ENCODE results near the gene MKRN2OS. TPM values are rescaled to one million over a fixed set of nuclear protein-coding genes. Genes with fewer than 3 reads are reported as not detected.

The MKRN2OS gene
- total RNA-seq, 2 donors from 2014 or later = not detected

DNA sequence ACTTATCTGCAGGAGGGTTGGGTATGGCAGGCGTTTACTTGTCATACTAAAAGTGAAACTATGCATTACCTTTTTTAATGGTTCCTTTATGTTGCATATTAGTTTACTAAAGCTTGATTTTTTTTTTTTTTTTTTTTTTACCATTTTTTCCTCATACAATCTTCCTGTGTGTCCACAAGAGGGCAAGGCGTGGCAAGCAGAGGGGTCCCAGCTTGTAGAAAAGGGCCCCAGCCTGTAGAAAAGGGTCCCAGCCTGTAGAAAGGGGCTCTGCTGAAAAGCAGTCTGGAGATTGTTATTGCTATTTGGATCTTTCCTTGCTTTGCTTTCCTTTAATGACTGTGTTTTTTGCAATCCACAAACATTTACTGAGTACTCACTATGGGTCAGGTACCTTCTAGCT is 33.4 kb upstream of the MKRN2OS start:
- Histone ChIP-seq H3K9me3 (no peaks in the 10 kb centered on the region), H3K27me3 (replicated peaks; ENCODE audit: insufficient read depth) (no peaks in the 10 kb centered on the region), H3K4me3 (no peak overlapping the region), H3K36me3 (peaks cover 77% of the 10 kb centered on the region), H3K4me1 (ENCODE audit: control insufficient read depth in 1 of 2, low read depth in 2 of 2) (no peaks in the 10 kb centered on the region), H3K27ac (no peak overlapping the region)
- ATAC-seq (ENCODE audit: insufficient number of reproducible peaks, low FRiP score, low read depth) (no peak), DNase-seq (ENCODE audit: low spot score) (no peak)
- TF ChIP-seq, protein P1, sequence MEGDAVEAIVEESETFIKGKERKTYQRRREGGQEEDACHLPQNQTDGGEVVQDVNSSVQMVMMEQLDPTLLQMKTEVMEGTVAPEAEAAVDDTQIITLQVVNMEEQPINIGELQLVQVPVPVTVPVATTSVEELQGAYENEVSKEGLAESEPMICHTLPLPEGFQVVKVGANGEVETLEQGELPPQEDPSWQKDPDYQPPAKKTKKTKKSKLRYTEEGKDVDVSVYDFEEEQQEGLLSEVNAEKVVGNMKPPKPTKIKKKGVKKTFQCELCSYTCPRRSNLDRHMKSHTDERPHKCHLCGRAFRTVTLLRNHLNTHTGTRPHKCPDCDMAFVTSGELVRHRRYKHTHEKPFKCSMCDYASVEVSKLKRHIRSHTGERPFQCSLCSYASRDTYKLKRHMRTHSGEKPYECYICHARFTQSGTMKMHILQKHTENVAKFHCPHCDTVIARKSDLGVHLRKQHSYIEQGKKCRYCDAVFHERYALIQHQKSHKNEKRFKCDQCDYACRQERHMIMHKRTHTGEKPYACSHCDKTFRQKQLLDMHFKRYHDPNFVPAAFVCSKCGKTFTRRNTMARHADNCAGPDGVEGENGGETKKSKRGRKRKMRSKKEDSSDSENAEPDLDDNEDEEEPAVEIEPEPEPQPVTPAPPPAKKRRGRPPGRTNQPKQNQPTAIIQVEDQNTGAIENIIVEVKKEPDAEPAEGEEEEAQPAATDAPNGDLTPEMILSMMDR (IDR thresholded peaks at IDR 0.05) = no peak

DNA sequence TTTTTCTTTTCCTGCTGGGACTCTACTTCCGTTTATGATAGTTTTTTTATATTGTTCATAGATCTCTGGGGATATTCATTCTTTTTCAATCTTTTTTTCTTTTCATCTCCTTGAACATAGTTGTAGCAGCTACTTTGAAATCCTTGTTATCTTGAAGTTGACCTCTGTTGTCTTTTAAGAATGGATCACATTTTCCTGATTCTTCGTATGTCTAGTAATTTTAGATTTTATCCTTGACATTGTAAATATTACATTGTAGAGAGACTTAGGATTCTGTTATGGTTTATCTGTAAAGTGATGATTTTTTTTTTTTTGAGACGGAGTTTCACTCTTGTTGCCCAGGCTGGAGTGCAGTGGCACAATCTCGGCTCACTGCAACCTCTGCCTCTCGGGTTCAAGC is 32.1 kb upstream of the MKRN2OS start:
- no peaks in the 10 kb centered on the region for H3K9me3 ChIP-seq
- H3K36me3 ChIP-seq = peaks cover 77% of the 10 kb centered on the region
- ATAC-seq (ENCODE audit: insufficient number of reproducible peaks, low FRiP score, low read depth) (no peak), DNase-seq (ENCODE audit: low spot score) (no peak)
- H3K4me1 ChIP-seq (ENCODE audit: control insufficient read depth in 1 of 2, low read depth in 2 of 2) = no peaks in the 10 kb centered on the region
- H3K27me3 ChIP-seq (replicated peaks; ENCODE audit: insufficient read depth) = no peaks in the 10 kb centered on the region
- TF ChIP-seq, protein P1 (IDR thresholded peaks at IDR 0.05) = no peak
- no peak overlapping the region for H3K27ac ChIP-seq
- H3K4me3 ChIP-seq = no peak overlapping the region

DNA sequence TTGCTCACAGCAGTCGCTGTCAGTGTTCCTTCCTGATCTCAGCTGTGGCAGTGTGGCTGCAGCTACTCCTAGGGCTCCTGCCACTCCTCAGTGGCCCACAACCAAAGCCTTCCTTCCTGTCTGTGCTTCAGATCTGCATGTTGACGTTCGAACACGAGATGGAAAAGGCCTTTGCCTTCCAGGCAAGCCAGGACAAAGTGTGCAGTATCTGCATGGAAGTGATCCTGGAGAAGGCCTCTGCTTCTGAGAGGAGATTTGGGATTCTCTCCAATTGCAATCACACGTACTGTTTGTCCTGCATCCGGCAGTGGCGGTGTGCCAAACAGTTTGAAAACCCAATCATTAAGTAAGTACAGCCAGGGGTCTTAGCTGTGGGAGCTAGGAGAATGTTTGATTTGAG is 29.4 kb upstream of the MKRN2OS start:
- H3K27ac ChIP-seq = no peak overlapping the region
- no peaks in the 10 kb centered on the region for H3K9me3 ChIP-seq
- H3K4me1 ChIP-seq (ENCODE audit: control insufficient read depth in 1 of 2, low read depth in 2 of 2) = no peaks in the 10 kb centered on the region
- ATAC-seq (ENCODE audit: insufficient number of reproducible peaks, low FRiP score, low read depth) = no peak
- H3K4me3 ChIP-seq = no peak overlapping the region
- no peak for DNase-seq (ENCODE audit: low spot score)
- H3K36me3 ChIP-seq = peaks cover 78% of the 10 kb centered on the region
- no peaks in the 10 kb centered on the region for H3K27me3 ChIP-seq (replicated peaks; ENCODE audit: insufficient read depth)
- TF ChIP-seq, protein P1 (IDR thresholded peaks at IDR 0.05) = no peak

DNA sequence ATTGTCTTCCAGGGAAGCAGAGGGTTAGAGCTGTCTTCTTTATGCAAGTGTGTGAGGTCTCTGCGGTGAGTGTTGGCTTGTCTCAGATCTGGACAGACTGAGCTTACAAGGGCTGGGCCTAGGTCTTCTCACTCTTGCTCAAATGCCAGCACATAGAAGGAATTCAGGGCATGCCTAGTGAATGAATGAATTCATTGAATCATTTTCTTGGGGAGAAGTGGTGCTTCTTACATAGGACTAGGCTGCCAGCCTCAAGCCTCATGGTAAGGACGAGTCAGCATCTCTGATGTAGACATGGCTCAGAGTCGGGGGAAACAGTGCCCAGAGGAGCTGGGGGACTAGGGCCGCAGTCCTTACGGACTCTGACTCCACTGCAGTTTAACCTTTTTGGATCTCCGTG is 28.8 kb upstream of the MKRN2OS start:
- H3K4me1 ChIP-seq (ENCODE audit: control insufficient read depth in 1 of 2, low read depth in 2 of 2) = no peaks in the 10 kb centered on the region
- ATAC-seq (ENCODE audit: insufficient number of reproducible peaks, low FRiP score, low read depth) (no peak), DNase-seq (ENCODE audit: low spot score) (no peak)
- H3K9me3 ChIP-seq = no peaks in the 10 kb centered on the region
- TF ChIP-seq, protein P1 (IDR thresholded peaks at IDR 0.05) = no peak
- H3K27ac ChIP-seq = no peak overlapping the region
- no peak overlapping the region for H3K4me3 ChIP-seq
- H3K27me3 ChIP-seq (replicated peaks; ENCODE audit: insufficient read depth) = no peaks in the 10 kb centered on the region
- H3K36me3 ChIP-seq = peaks cover 77% of the 10 kb centered on the region

DNA sequence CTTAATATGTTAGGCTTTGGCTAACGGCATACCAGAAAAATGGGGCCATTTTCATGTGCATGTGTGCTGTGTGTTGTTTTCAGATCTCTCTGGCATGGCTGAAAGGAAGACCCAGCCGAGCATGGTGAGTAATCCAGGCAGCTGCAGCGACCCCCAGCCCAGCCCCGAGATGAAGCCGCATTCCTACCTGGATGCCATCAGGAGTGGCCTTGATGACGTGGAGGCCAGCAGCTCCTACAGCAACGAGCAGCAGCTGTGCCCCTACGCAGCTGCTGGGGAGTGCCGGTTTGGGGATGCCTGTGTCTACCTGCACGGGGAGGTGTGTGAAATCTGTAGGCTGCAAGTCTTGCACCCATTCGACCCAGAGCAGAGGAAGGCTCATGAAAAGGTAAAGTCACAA is 26.7 kb upstream of the MKRN2OS start:
- TF ChIP-seq, protein P1 (IDR thresholded peaks at IDR 0.05) = no peak
- ATAC-seq (ENCODE audit: insufficient number of reproducible peaks, low FRiP score, low read depth) (no peak), DNase-seq (ENCODE audit: low spot score) (no peak)
- Histone ChIP-seq H3K27ac (no peak overlapping the region), H3K27me3 (replicated peaks; ENCODE audit: insufficient read depth) (no peaks in the 10 kb centered on the region), H3K4me3 (no peak overlapping the region), H3K36me3 (peaks cover 67% of the 10 kb centered on the region), H3K9me3 (no peaks in the 10 kb centered on the region), H3K4me1 (ENCODE audit: control insufficient read depth in 1 of 2, low read depth in 2 of 2) (no peaks in the 10 kb centered on the region)
